Skeletal muscle cell (primary cell): ENCODE data around the gene CPED1.
"Not testable (repeated sequence)": the region's sequence is repeated elsewhere in the genome, so short reads cannot be mapped to it uniquely, and the experiment has no call there.

Experiments used
- DNase-seq: peaks from one replicate; pipeline ENCODE4 v3.0.0-alpha.2; 2010; ENCODE audit warnings: low read depth
- H3K4me3 ChIP-seq: 2 replicates; pipeline ENCODE4 v1.5.1; 2011; ENCODE audit warnings: low read depth, mild to moderate bottlenecking, control low read depth, low read length, moderate library complexity

Gene CPED1

GRCh38 chr7:121313220-121313792 lies 324.8 kb downstream of the CPED1 start:
- DNase-seq, result no peak
- no peak overlapping the region for H3K4me3 ChIP-seq

GRCh38 chr7:121313793-121314676 lies 325.5 kb downstream of the CPED1 start:
- H3K4me3 ChIP-seq, result no peak overlapping the region
- DNase-seq, result peak; percentile 61

DNA sequence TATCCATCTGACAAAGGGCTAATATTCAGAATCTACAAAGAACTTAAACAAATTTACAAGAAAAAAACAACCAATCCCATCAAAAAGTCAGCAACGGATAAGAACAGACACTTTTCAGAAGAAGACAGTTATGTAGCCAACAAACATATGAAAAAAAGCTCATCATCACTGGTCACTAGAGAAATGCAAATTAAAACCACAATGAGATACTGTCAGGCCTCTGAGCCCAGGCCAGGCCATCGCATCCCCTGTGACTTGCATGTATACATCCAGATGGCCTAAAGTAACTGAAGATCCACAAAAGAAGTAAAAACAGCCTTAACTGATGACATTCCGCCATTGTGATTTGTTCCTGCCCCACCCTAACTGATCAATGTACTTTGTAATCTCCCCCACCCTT lies 326.7 kb downstream of the CPED1 start:
- H3K4me3 ChIP-seq, DNase-seq: not testable (repeated sequence)

DNA sequence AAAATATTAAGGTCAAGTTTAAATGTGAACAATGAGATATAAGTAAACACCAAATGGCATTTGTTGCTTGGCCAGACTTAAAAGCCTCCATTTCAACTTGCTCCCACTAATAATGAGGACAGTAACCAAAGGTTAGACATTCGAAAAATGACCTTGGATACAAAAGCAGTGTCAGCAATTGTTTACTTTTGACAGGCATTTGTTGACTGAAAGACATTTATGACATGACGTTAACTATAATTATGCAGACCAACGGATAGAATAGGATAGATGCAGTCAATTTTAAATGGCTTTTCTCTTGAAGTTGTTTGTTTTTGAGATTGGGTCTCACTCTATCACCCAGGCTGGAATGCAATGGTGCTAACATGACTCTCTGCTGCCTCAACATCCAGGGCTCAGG lies 333.9 kb downstream of the CPED1 start:
- no peak for DNase-seq
- no peak overlapping the region for H3K4me3 ChIP-seq

DNA sequence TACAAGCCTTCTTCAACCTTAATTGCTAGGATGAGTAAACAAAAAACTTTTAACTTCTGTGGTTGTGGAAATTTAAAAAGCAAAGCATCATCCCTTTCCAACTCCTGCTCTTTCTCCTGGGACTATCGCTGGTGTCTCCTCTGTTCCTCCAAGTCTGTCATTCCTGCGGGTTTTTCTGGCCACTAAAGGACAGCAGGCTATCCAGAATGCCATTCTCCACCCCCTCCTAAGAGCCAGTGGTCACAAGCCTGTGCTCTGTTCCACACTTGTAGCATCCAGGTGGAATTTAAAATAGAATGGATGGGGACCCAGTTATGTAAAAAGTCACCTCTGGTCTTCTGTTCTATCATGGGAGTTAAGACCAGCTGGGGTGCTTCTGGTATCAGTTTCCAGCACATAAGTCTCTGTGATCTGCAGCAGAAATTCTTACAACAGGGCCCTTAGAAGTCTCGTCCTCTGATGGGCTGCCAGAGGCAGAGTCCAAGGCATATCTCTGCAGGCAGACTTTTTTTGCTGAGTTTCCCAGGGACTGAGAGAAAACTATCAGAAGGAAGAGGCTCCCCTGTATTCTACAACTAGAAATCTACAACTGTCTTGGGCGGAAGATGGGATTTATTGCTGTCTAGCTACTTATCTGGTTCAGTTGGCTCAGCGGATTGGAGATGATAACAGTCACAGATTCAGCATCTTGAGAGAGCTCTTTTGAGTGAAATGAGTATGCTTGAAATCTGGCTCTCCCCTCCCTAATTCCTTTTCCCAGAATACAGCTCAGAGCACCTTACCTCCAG lies 335.2 kb downstream of the CPED1 start:
- no peak for DNase-seq
- H3K4me3 ChIP-seq, result no peak overlapping the region

DNA sequence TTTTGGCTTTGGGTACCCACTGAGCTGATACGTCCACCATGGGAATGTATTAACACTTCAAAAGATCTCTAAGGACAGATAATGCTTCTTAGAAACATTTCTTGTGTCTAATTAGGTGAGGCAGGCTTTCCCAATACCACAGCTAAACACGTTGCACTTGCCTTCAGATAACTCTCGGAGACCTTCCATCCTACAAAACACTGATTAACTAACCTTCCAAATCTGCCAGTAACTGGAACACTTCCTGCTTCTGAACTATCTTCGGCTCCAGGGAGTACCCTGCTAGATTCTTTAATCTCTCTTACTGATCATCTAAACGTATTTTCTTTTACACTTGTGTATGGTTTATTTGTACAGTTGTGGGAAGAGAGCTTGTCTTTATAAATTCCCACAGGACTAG lies 339.2 kb downstream of the CPED1 start:
- no peak for DNase-seq
- no peak overlapping the region for H3K4me3 ChIP-seq

- no peak for DNase-seq
- H3K4me3 ChIP-seq, result peak within 1 kb of the TSS; percentile 57
Observed at GRCh38 chr7:121328508-121329190, 340.1 kb downstream of the CPED1 start, which contains the start of gene WNT16. WNT16 (plus strand) TSS chr7:121329000; CDS start chr7:121329293, 293 bp downstream.

GRCh38 chr7:121329191-121330052 lies 340.9 kb downstream of the CPED1 start:
- H3K4me3 ChIP-seq, result peak overlapping the region; percentile 57
- no peak for DNase-seq

GRCh38 chr7:121330053-121330833 lies 341.7 kb downstream of the CPED1 start:
- H3K4me3 ChIP-seq, result peak overlapping the region; percentile 57
- no peak for DNase-seq

- no peak for DNase-seq
- no peak overlapping the region for H3K4me3 ChIP-seq
Observed at GRCh38 chr7:121331048-121331447, 342.5 kb downstream of the CPED1 start.

DNA sequence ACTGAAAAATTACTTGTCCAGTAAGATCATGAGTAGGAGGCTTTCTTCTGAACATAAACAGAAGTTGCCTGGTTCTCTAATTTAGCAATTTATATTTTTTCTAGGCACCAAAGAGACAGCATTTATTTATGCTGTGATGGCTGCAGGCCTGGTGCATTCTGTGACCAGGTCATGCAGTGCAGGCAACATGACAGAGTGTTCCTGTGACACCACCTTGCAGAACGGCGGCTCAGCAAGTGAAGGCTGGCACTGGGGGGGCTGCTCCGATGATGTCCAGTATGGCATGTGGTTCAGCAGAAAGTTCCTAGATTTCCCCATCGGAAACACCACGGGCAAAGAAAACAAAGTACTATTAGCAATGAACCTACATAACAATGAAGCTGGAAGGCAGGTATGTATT lies 343.1 kb downstream of the CPED1 start:
- DNase-seq, result no peak
- H3K4me3 ChIP-seq, result no peak overlapping the region

DNA sequence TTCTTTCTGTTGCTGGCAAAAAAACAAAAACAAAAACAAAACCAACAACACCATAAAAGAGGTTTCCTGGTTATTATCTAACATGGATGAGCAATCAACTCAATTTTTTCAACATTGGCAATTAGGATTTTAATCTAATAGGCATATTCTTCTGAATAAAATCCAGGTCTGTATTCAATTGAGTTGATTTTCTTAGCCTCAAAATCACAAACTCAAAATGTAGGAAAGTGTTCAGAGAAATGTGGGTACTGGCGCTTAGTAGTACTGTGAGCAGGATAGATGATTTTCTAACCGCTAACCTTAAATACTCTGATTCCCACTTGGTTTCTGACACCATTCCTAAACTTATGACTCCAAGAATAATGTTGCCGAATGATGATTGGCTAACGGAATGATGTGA lies 345.9 kb downstream of the CPED1 start:
- no peak overlapping the region for H3K4me3 ChIP-seq
- no peak for DNase-seq

DNA sequence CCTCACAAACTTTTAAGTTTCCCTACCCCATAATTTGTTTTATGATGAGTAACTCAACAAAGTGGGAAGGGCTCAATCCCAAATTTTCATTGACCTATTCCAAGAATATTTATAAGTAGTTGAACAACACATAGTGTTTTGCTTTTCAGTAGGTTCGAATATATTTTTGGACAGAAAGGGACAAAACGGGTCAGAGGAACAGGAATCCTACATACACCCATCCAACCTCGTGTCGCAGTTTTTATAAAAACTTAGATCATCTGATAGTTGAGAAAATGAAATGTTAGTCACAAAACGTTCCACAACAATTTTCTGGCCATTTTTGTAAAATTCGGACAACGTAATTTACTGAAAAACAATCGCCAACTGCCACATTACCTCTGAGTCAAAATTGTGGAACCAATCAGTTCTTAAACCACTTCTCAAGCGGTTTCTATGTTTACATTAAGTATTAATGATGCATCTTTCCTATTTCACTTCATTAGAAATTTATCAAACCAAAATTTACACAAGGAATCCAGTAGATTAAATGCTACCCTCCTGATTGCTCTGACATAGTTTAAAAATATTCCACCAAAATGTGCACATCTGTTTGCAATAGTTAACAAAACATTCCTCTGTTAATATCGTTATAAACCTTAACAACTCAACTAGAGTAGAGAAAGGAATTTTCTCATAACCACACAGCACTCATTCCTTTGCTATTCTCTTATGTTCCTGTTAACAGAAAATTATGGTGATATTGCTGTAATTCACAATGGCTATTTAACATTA lies 346.6 kb downstream of the CPED1 start:
- DNase-seq, result no peak
- H3K4me3 ChIP-seq, result no peak overlapping the region

DNA sequence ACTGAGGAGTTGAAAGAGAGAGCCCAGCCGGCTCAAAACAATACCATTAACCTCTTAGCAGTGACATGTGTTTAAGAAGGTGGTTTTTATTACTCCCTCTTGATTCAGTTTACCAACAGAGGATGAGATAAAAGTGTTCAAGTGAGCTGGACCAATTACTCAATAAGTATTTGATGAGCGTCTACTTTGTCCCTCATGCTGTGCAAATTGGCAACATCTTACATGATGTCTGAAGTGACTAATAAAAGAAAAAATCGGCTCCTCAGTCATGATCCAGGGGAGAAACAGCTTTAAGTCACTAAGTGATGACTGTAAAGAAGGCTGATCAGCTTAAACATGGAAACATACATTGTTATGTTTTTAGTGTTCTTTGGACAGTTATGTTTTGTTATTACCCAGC lies 348.1 kb downstream of the CPED1 start:
- H3K4me3 ChIP-seq, result no peak overlapping the region
- no peak for DNase-seq

- DNase-seq, result no peak
- no peak overlapping the region for H3K4me3 ChIP-seq
Observed at GRCh38 chr7:121337398-121337797, 348.9 kb downstream of the CPED1 start.

- no peak overlapping the region for H3K4me3 ChIP-seq
- no peak for DNase-seq
Observed at GRCh38 chr7:121339082-121339481, 350.6 kb downstream of the CPED1 start.

DNA sequence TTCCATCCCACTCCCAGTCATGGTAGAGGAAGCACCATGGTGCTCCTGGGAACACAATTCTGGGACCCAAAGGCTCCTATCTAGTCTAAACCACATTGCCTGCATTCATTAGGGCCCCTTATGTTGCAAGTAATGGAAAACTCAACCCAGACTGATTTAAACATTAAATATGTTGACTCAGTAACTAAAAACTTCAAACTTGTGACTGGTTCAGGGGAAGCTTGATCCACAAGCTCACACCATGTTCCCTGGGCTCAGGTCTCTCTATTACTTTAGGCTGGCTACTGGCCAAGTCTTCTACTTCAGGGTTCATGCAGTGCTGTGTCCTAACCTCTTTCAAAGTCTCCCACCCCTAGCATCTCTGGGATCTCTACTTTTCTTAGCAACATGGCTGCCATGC lies 353.4 kb downstream of the CPED1 start:
- no peak overlapping the region for H3K4me3 ChIP-seq
- DNase-seq, result no peak
